ENCODE measurements around the gene PLOD1.

Gene PLOD1

GRCh38 chr1:11963622-11964021 is 29.1 kb downstream of the PLOD1 start:
- Histone ChIP-seq H3K36me3 (ENCODE audit: control insufficient read depth in 2 of 2, insufficient read depth in 1 of 2, low read length in 2 of 2) (peaks cover 20 to 64% of the 10 kb centered on the region in 2 experiments), H3K4me3 (ENCODE audit: low read depth, low read length) (no peak overlapping the region), H3K4me1 (ENCODE audit: control insufficient read depth, insufficient read depth, low read length) (no peaks in the 10 kb centered on the region), H3K9me3 (ENCODE audit: control insufficient read depth, insufficient read depth, low read depth, low read length) (no peaks in the 10 kb centered on the region), H3K27ac (ENCODE audit: extremely low read depth, low read depth, low read length) (no peak overlapping the region)
- ChIA-PET POLR2A (no interaction called here), CTCF (no interaction called here)
- TF ChIP-seq ZNF513 (tag by site-specific recombination; IDR thresholded peaks at IDR 0.05) = peak; percentile 100
- TF ChIP-seq EGR2 (tag by site-specific recombination; IDR thresholded peaks at IDR 0.05; ENCODE audit: low read depth) = peak; percentile 66
- 0 out of 2 replicates have a peak, but pooled peaks have one; percentile 47 for TF ChIP-seq ZNF366 (tag by site-specific recombination; conservative IDR thresholded peaks at IDR 0.05)
- TF ChIP-seq ZNF624 (tag by site-specific recombination; IDR thresholded peaks at IDR 0.05) = no peak

GRCh38 chr1:11964656-11965055 is 30.1 kb downstream of the PLOD1 start:
- TF ChIP-seq ZXDB (tag by site-specific recombination; IDR thresholded peaks at IDR 0.05) (no peak), ZNF558 (tag by site-specific recombination; IDR thresholded peaks at IDR 0.05) (no peak)
- ChIA-PET POLR2A (interaction anchor here (4.4 kb wide), 1 partner anchor 56 kb away, joined by 48 read pairs; no protein-coding TSS in a partner anchor), CTCF (no interaction called here)
- H3K4me1 ChIP-seq (ENCODE audit: control insufficient read depth, insufficient read depth, low read length) = no peaks in the 10 kb centered on the region
- peaks cover 20 to 68% of the 10 kb centered on the region in 2 experiments for H3K36me3 ChIP-seq (ENCODE audit: control insufficient read depth in 2 of 2, insufficient read depth in 1 of 2, low read length in 2 of 2)
- no peak overlapping the region for H3K27ac ChIP-seq (ENCODE audit: extremely low read depth, low read depth, low read length)
- no peaks in the 10 kb centered on the region for H3K9me3 ChIP-seq (ENCODE audit: control insufficient read depth, insufficient read depth, low read depth, low read length)
- H3K4me3 ChIP-seq (ENCODE audit: low read depth, low read length) = no peak overlapping the region

GRCh38 chr1:11967028-11967547 is 32.6 kb downstream of the PLOD1 start:
- no peak overlapping the region for H3K27ac ChIP-seq (ENCODE audit: extremely low read depth, low read depth, low read length)
- no peaks in the 10 kb centered on the region for H3K4me1 ChIP-seq (ENCODE audit: control insufficient read depth, insufficient read depth, low read length)
- peaks cover 11 to 71% of the 10 kb centered on the region in 2 experiments for H3K36me3 ChIP-seq (ENCODE audit: control insufficient read depth in 2 of 2, insufficient read depth in 1 of 2, low read length in 2 of 2)
- ChIA-PET POLR2A (interaction anchor here (0.6 to 4.4 kb wide), 2 partner anchors 13 to 58 kb away, joined by 3 to 48 read pairs; partner anchors contain the start of gene MFN2), CTCF (interaction anchor here (0.6 to 1.1 kb wide), 8 partner anchors 11 to 321 kb away, joined by 3 to 14 read pairs (median 3); no protein-coding TSS in a partner anchor)
- H3K9me3 ChIP-seq (ENCODE audit: control insufficient read depth, insufficient read depth, low read depth, low read length) = no peaks in the 10 kb centered on the region
- H3K4me3 ChIP-seq (ENCODE audit: low read depth, low read length) = no peak overlapping the region
- TF ChIP-seq ZNF473 (tag by site-specific recombination; IDR thresholded peaks at IDR 0.05) = no peak
- 0 out of 2 replicates have a peak, but pooled peaks have one; percentile 25 for TF ChIP-seq ZEB2 (tag by site-specific recombination; IDR thresholded peaks at IDR 0.05)
- peak; percentile 42; the same call in 1 of the 2 replicates for TF ChIP-seq ZFP3 (tag by site-specific recombination; IDR thresholded peaks at IDR 0.05; ENCODE audit: low read depth)
- TF ChIP-seq ZNF560 (tag by site-specific recombination; IDR thresholded peaks at IDR 0.05; ENCODE audit: borderline replicate concordance) = no peak
- TF ChIP-seq ZNF580 (tag by site-specific recombination; IDR thresholded peaks at IDR 0.05) = no peak
- TF ChIP-seq ZNF391 (tag by site-specific recombination; IDR thresholded peaks at IDR 0.05; ENCODE audit: borderline replicate concordance, low read depth) = no peak
- 0 out of 2 replicates have a peak, but pooled peaks have one; percentile 37 for TF ChIP-seq ZNF341 (tag by site-specific recombination; IDR thresholded peaks at IDR 0.05; ENCODE audit: low read depth)
- TF ChIP-seq PRDM6 (tag by site-specific recombination; IDR thresholded peaks at IDR 0.05) = no peak
- TF ChIP-seq CTCF (tag by site-specific recombination; IDR thresholded peaks at IDR 0.05) = peak; percentile 96
- peak; percentile 69 for TF ChIP-seq ZNF654 (tag by site-specific recombination; IDR thresholded peaks at IDR 0.05; ENCODE audit: low read depth)
- TF ChIP-seq ZBTB1 (tag by site-specific recombination; IDR thresholded peaks at IDR 0.05) = no peak
- TF ChIP-seq ZNF701 (tag by site-specific recombination; IDR thresholded peaks at IDR 0.05) = no peak
- no peak for TF ChIP-seq ZBTB8A (tag by site-specific recombination; IDR thresholded peaks at IDR 0.05)
- 0 out of 2 replicates have a peak, but pooled peaks have one; percentile 21 for TF ChIP-seq ZNF600 (tag by site-specific recombination; IDR thresholded peaks at IDR 0.05)
- peak; percentile 21; the same call in 1 of the 2 replicates for TF ChIP-seq ZBTB48 (tag by site-specific recombination; IDR thresholded peaks at IDR 0.05)
- TF ChIP-seq IKZF3 (tag by site-specific recombination; IDR thresholded peaks at IDR 0.05) = 0 out of 2 replicates have a peak, but pooled peaks have one; percentile 25
